Cardiac fibroblast (primary cell): ENCODE measurements around the gene GPC6.

ENCODE experiments used
- DNase-seq, 2 donors: peaks; one replicate each; pipeline versions ENCODE4 v3.0.0 to v3.0.0-alpha.2; 2010; ENCODE audit warnings: low read depth in 2 of 2
- H3K4me3 ChIP-seq, 2 donors: replicated peaks in 1 of 2; 1 replicate in 1 of 2; 2 replicates in 1 of 2; pipeline ENCODE4 v1.5.1; 2011; ENCODE audit warnings: low read depth in 2 of 2, low read length in 2 of 2, mild to moderate bottlenecking in 2 of 2, moderate library complexity in 1 of 2
- CTCF ChIP-seq: IDR thresholded peaks from one replicate; pipeline ENCODE4 v1.5.1; 2011; ENCODE audit warnings: low read depth, mild to moderate bottlenecking, low read length, inconsistent platforms

GPC6 gene

GRCh38 chr13:93800342-93800741, 573.7 kb downstream of the GPC6 start:
- H3K4me3 ChIP-seq: no peak overlapping the region
- no peak for DNase-seq
- no peak for TF ChIP-seq CTCF

- TF ChIP-seq CTCF: no peak
- no peak overlapping the region for H3K4me3 ChIP-seq
These were observed 579.1 kb downstream of the GPC6 start for GRCh38 chr13:93805736-93806135.

GRCh38 chr13:93806861-93807260, 580.3 kb downstream of the GPC6 start:
- no peak for DNase-seq
- no peak overlapping the region for H3K4me3 ChIP-seq
- no peak for TF ChIP-seq CTCF

More at GRCh38 chr13:93805736-93806135, 579.1 kb downstream of the GPC6 start:
- DNase-seq: no peak

- no peak for TF ChIP-seq CTCF
- H3K4me3 ChIP-seq: no peak overlapping the region
- DNase-seq: no peak
These were observed 583.7 kb downstream of the GPC6 start for GRCh38 chr13:93810264-93810663.

GRCh38 chr13:93811071-93811737, 584.6 kb downstream of the GPC6 start:
- no peak for TF ChIP-seq CTCF
- DNase-seq: no peak
- no peak overlapping the region for H3K4me3 ChIP-seq

- no peak overlapping the region for H3K4me3 ChIP-seq
- DNase-seq: no peak
- no peak for TF ChIP-seq CTCF
These were observed 585.1 kb downstream of the GPC6 start for GRCh38 chr13:93811738-93812112.

- TF ChIP-seq CTCF: no peak
- no peak for DNase-seq
- no peak overlapping the region for H3K4me3 ChIP-seq
These were observed 588.1 kb downstream of the GPC6 start for GRCh38 chr13:93814658-93815057.
